Measurements from ENCODE around the gene SLC5A2. TPM values are rescaled to one million over a fixed set of nuclear protein-coding genes. Genes with fewer than 3 reads are reported as not detected.

SLC5A2 gene
- total RNA-seq, 1 experiment from 2014 or later = 0.11 TPM

DNA sequence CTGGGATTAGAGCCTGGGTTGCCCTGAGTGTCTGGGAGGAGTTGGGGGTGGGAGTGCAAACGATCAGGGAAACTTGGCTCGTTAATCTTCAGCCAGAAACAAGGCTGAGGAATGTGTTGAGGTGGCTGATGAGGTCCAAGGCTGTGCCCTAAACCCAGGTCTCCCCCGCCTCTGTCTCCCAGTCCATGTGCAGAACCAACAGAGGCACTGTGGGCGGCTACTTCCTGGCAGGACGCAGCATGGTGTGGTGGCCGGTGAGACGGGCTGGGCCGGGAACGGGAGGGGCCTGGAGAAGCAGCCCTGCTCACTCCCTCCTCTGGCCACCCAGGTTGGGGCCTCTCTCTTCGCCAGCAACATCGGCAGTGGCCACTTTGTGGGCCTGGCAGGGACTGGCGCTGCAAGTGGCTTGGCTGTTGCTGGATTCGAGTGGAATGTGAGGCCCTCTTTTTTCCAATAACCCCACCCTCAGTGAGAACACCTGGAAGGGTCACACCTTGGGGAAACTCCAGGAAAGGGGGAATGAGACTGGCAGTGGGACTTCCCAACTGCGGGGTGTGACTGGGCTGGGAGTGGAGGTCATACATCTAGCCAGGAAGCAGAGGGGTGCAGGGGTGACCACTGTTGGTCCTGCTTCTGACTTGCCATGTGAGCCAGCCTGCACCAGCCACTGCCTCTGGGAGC lies 1.7 kb downstream of the SLC5A2 start:
- H3K9me3 ChIP-seq (ENCODE audit: low read length) = no peaks in the 10 kb centered on the region
- no peaks in the 10 kb centered on the region for H3K79me2 ChIP-seq (ENCODE audit: low read length)
- ChIA-PET POLR2A (ENCODE audit: unreplicated experiment) (no interaction called here), CTCF (no interaction called here)
- no peaks in the 10 kb centered on the region; the same call in 1 of the 2 replicates for H3K4me1 ChIP-seq (ENCODE audit: insufficient read depth, low read length)
- no peaks in the 10 kb centered on the region for H3K27me3 ChIP-seq (ENCODE audit: low read length)
- ATAC-seq (no peak), DNase-seq (no peak)
- TF ChIP-seq EZH2phosphoT487 (IDR thresholded peaks at IDR 0.05; ENCODE audit: borderline replicate concordance, low read length) (no peak), EZH2 (IDR thresholded peaks at IDR 0.05; ENCODE audit: low read length, unreplicated experiment) (no peak), CTCF (conservative IDR thresholded peaks at IDR 0.05; ENCODE audit: low read depth, low read length) (no peak)
- BruUV-seq (replicated peaks) = no TSS peak
- H3K4me3 ChIP-seq (ENCODE audit: low read length) = no peak overlapping the region
- H3K27ac ChIP-seq (ENCODE audit: low read length) = no peak overlapping the region
- H2AFZ ChIP-seq (ENCODE audit: low read length) = no peak overlapping the region
- no peaks in the 10 kb centered on the region for H3K9me2 ChIP-seq (replicated peaks; ENCODE audit: low read length)
- H3F3A ChIP-seq (ENCODE audit: low read length, unreplicated experiment) = no peaks in the 10 kb centered on the region
- H3K4me2 ChIP-seq (ENCODE audit: low read length) = no peak overlapping the region
- no peaks in the 10 kb centered on the region for H3K36me3 ChIP-seq (ENCODE audit: low read depth, low read length)
- no peaks in the 10 kb centered on the region for H4K20me1 ChIP-seq (ENCODE audit: low read length)
- intact Hi-C loops (cut with micrococcal nuclease) = no loop called here
- H3K9ac ChIP-seq (ENCODE audit: low read length) = no peak overlapping the region

DNA sequence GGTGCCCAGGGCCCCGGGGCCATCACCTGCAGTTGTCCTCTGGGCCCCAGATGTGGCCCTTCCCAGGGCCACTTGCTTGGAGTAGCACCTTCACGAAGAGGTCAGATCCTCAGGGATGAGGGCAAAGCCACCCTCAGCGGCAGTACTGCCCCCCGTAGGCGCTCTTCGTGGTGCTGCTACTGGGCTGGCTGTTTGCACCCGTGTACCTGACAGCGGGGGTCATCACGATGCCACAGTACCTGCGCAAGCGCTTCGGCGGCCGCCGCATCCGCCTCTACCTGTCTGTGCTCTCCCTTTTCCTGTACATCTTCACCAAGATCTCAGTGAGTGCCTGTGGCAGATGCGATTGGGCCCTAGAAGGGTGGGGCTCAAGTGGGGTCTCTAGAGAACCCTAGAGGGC lies 2.6 kb downstream of the SLC5A2 start:
- Histone ChIP-seq H3K36me3 (ENCODE audit: low read depth, low read length) (no peaks in the 10 kb centered on the region), H3K4me3 (ENCODE audit: low read length) (no peak overlapping the region), H3K27me3 (ENCODE audit: low read length) (no peaks in the 10 kb centered on the region), H4K20me1 (ENCODE audit: low read length) (no peaks in the 10 kb centered on the region), H2AFZ (ENCODE audit: low read length) (no peak overlapping the region), H3K27ac (ENCODE audit: low read length) (no peak overlapping the region), H3F3A (ENCODE audit: low read length, unreplicated experiment) (no peaks in the 10 kb centered on the region), H3K9ac (ENCODE audit: low read length) (no peak overlapping the region), H3K4me1 (ENCODE audit: insufficient read depth, low read length) (no peaks in the 10 kb centered on the region; the same call in 1 of the 2 replicates), H3K9me2 (replicated peaks; ENCODE audit: low read length) (no peaks in the 10 kb centered on the region), H3K4me2 (ENCODE audit: low read length) (no peak overlapping the region), H3K79me2 (ENCODE audit: low read length) (no peaks in the 10 kb centered on the region), H3K9me3 (ENCODE audit: low read length) (no peaks in the 10 kb centered on the region)
- ChIA-PET CTCF (no interaction called here), POLR2A (ENCODE audit: unreplicated experiment) (no interaction called here)
- DNase-seq = no peak
- intact Hi-C loops (cut with micrococcal nuclease) = no loop called here
- no peak for ATAC-seq
- no TSS peak for BruUV-seq (replicated peaks)
- no peak for TF ChIP-seq EZH2 (IDR thresholded peaks at IDR 0.05; ENCODE audit: low read length, unreplicated experiment)
- TF ChIP-seq CTCF (conservative IDR thresholded peaks at IDR 0.05; ENCODE audit: low read depth, low read length) = no peak
- no peak for TF ChIP-seq EZH2phosphoT487 (IDR thresholded peaks at IDR 0.05; ENCODE audit: borderline replicate concordance, low read length)

DNA sequence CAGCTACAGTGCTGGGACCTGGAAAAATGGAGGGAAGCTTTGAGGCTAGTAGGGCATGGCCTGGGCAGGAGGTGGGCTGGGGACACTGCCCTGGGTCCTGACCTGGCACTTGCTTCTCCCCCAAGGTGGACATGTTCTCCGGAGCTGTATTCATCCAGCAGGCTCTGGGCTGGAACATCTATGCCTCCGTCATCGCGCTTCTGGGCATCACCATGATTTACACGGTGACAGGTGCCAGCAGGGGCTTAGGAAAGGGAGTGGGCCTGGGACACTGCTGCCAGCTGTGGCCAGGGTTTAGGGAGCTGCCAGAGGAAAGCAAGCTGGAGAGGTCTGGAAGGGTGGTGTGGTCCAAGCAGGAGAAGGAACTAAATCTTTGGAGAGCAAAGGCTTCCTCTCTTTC lies 3.1 kb downstream of the SLC5A2 start:
- BruUV-seq (replicated peaks) = no TSS peak
- H3K9ac ChIP-seq (ENCODE audit: low read length) = no peak overlapping the region
- intact Hi-C loops (cut with micrococcal nuclease) = no loop called here
- H4K20me1 ChIP-seq (ENCODE audit: low read length) = no peaks in the 10 kb centered on the region
- H3K27me3 ChIP-seq (ENCODE audit: low read length) = no peaks in the 10 kb centered on the region
- no peak overlapping the region for H3K4me3 ChIP-seq (ENCODE audit: low read length)
- no peak overlapping the region for H3K27ac ChIP-seq (ENCODE audit: low read length)
- DNase-seq = no peak
- no peaks in the 10 kb centered on the region for H3K9me3 ChIP-seq (ENCODE audit: low read length)
- CTCF ChIA-PET = no interaction called here
- no peak for TF ChIP-seq EZH2 (IDR thresholded peaks at IDR 0.05; ENCODE audit: low read length, unreplicated experiment)
- TF ChIP-seq EZH2phosphoT487 (IDR thresholded peaks at IDR 0.05; ENCODE audit: borderline replicate concordance, low read length) = no peak
- H3F3A ChIP-seq (ENCODE audit: low read length, unreplicated experiment) = no peaks in the 10 kb centered on the region
- no peak overlapping the region for H2AFZ ChIP-seq (ENCODE audit: low read length)
- no peak overlapping the region for H3K4me2 ChIP-seq (ENCODE audit: low read length)
- no peak for ATAC-seq
- POLR2A ChIA-PET (ENCODE audit: unreplicated experiment) = no interaction called here
- H3K79me2 ChIP-seq (ENCODE audit: low read length) = no peaks in the 10 kb centered on the region
- no peaks in the 10 kb centered on the region for H3K36me3 ChIP-seq (ENCODE audit: low read depth, low read length)
- H3K9me2 ChIP-seq (replicated peaks; ENCODE audit: low read length) = no peaks in the 10 kb centered on the region
- no peaks in the 10 kb centered on the region; the same call in 1 of the 2 replicates for H3K4me1 ChIP-seq (ENCODE audit: insufficient read depth, low read length)
